Neural cell (in vitro differentiated cells): Measurements from ENCODE around the gene TIMM13. TPM values are rescaled to one million over a fixed set of nuclear protein-coding genes. Genes with fewer than 3 reads are reported as not detected.

Source experiments
- H2AFZ ChIP-seq: fragments of 200-600, 300-800 bp; sonication (generic), shearing (Covaris generic); 2 replicates; pipeline ENCODE4 v1.6.0; 2014; ENCODE audit warnings: low read depth, mild to moderate bottlenecking, antibody characterized with exemption, low read length, moderate library complexity
- H3F3A ChIP-seq: fragments of 200-600 bp; shearing (Covaris generic); 2 replicates; pipeline ENCODE4 v1.6.1; 2016; ENCODE audit warnings: mild to moderate bottlenecking, moderate library complexity, mixed read lengths, antibody characterized with exemption, low read length; ENCODE audit not compliant: insufficient read depth, poor library complexity, severe bottlenecking
- H3K27ac ChIP-seq: fragments of 200-600, 300-800 bp; sonication (generic), shearing (Covaris generic); 2 replicates; pipeline ENCODE4 v1.5.1; 2014; ENCODE audit warnings: mild to moderate bottlenecking, low read length, moderate library complexity
- H3K27me3 ChIP-seq: fragments of 300-800, 200-600 bp; sonication (generic), shearing (Covaris generic); 2 replicates; pipeline ENCODE4 v1.6.0; 2014; ENCODE audit warnings: mild to moderate bottlenecking, low read depth, low read length, moderate library complexity; ENCODE audit not compliant: insufficient read depth
- H3K36me3 ChIP-seq: fragments of 300-800, 200-600 bp; sonication (generic), shearing (Covaris generic); 2 replicates; pipeline ENCODE4 v1.5.1; 2014; ENCODE audit warnings: mild to moderate bottlenecking, antibody characterized with exemption, low read length, moderate library complexity; ENCODE audit not compliant: insufficient read depth
- H3K4me2 ChIP-seq: fragments of 300-800, 200-600 bp; sonication (generic), shearing (Covaris generic); 2 replicates; pipeline ENCODE4 v1.6.0; 2014; ENCODE audit warnings: mild to moderate bottlenecking, low read length
- H3K4me3 ChIP-seq: fragments of 300-800, 200-600 bp; sonication (generic), shearing (Covaris generic); 2 replicates; pipeline ENCODE4 v1.5.1; 2014; ENCODE audit warnings: mild to moderate bottlenecking, low read length, moderate library complexity
- H3K79me2 ChIP-seq: fragments of 200-600 bp; shearing (Covaris generic); replicated peaks from 2 replicates; pipeline ENCODE4 v1.6.0; 2014; ENCODE audit warnings: mild to moderate bottlenecking, low read length, moderate library complexity; ENCODE audit not compliant: insufficient read depth
- H3K9ac ChIP-seq: fragments of 300-800, 200-600 bp; sonication (generic), shearing (Covaris generic); 2 replicates; pipeline ENCODE4 v1.6.1; 2016; ENCODE audit warnings: mild to moderate bottlenecking, low read length, mixed read lengths
- H3K9me2 ChIP-seq: fragments of 200-600 bp; shearing (Covaris generic); 2 replicates; pipeline ENCODE4 v1.6.1; 2016; ENCODE audit warnings: mild to moderate bottlenecking, low read length, mixed read lengths; ENCODE audit not compliant: insufficient read depth
- H3K9me3 ChIP-seq: fragments of 200-600, 300-800 bp; sonication (generic), shearing (Covaris generic); 2 replicates; pipeline ENCODE4 v1.6.1; 2016; ENCODE audit warnings: mild to moderate bottlenecking, mixed run types, low read length, moderate library complexity, mixed read lengths
- H4K20me1 ChIP-seq: fragments of 200-600 bp; shearing (Covaris generic); 2 replicates; pipeline ENCODE4 v1.6.1; 2016; ENCODE audit warnings: mild to moderate bottlenecking, mixed run types; ENCODE audit not compliant: insufficient read depth
- CTCF ChIP-seq: fragments of 450-650 bp; IDR thresholded peaks from 2 replicates; pipeline ENCODE4 v1.5.1; 2014; ENCODE audit warnings: antibody characterized with exemption, mild to moderate bottlenecking, moderate library complexity; ENCODE audit not compliant: poor library complexity, severe bottlenecking
- EP300 ChIP-seq: fragments of 450-650 bp; conservative IDR thresholded peaks from 2 replicates; pipeline ENCODE4 v1.6.1; 2014; ENCODE audit warnings: antibody characterized with exemption, mild to moderate bottlenecking, moderate library complexity; ENCODE audit not compliant: poor library complexity, severe bottlenecking
- EZH2 ChIP-seq: fragments of 200-600, 300-800 bp; shearing (Covaris generic), sonication (generic); IDR thresholded peaks from 2 replicates; pipeline ENCODE4 v1.6.1; 2014; ENCODE audit warnings: antibody characterized with exemption, low read length, borderline replicate concordance, mild to moderate bottlenecking; ENCODE audit not compliant: insufficient read depth, poor library complexity, severe bottlenecking
- MXI1 ChIP-seq: fragments of 450-650 bp; conservative IDR thresholded peaks from 2 replicates; pipeline ENCODE4 v1.6.1; 2014; ENCODE audit warnings: antibody characterized with exemption, mild to moderate bottlenecking; ENCODE audit not compliant: poor library complexity, severe bottlenecking
- POLR2AphosphoS5 ChIP-seq: IDR thresholded peaks from 2 replicates; pipeline ENCODE4 v1.6.1; 2012
- RAD21 ChIP-seq: fragments of 450-650 bp; conservative IDR thresholded peaks from 2 replicates; pipeline ENCODE4 v1.6.1; 2014; ENCODE audit warnings: antibody characterized with exemption, mild to moderate bottlenecking, moderate library complexity
- REST ChIP-seq: IDR thresholded peaks from 2 replicates; pipeline ENCODE4 v1.6.1; 2012; ENCODE audit warnings: borderline replicate concordance
- SMC3 ChIP-seq: fragments of 450-650 bp; conservative IDR thresholded peaks from 2 replicates; pipeline ENCODE4 v1.6.1; 2014; ENCODE audit warnings: antibody characterized with exemption, mild to moderate bottlenecking, moderate library complexity; ENCODE audit not compliant: poor library complexity
- TAF1 ChIP-seq: IDR thresholded peaks from 2 replicates; pipeline ENCODE4 v1.6.1; 2012; ENCODE audit warnings: low read depth
- polyA plus RNA-seq: library from polyadenylated mRNA; depleted of rRNA; stranded (reverse); fragments of >200 nt; gene quantifications from 2 replicates; pipeline ENCODE4 v1.2.3, GENCODE V29; 2014

The TIMM13 gene
- polyA plus RNA-seq, 1 donor from 2014 or later: 73.0 TPM

GRCh38 chr19:2451138-2451537, 23.8 kb upstream of the TIMM13 start:
- peaks cover 29% of the 10 kb centered on the region for H3K79me2 ChIP-seq
- H3K27ac ChIP-seq: no peak overlapping the region
- TF ChIP-seq RAD21: no peak
- H3K9me2 ChIP-seq: no peaks in the 10 kb centered on the region
- no peaks in the 10 kb centered on the region for H3K27me3 ChIP-seq
- H3K4me3 ChIP-seq: no peak overlapping the region
- no peak overlapping the region for H3K9ac ChIP-seq
- H3K4me2 ChIP-seq: no peak overlapping the region
- no peaks in the 10 kb centered on the region for H4K20me1 ChIP-seq
- no peak overlapping the region for H2AFZ ChIP-seq
- H3K36me3 ChIP-seq: no peaks in the 10 kb centered on the region
- H3K9me3 ChIP-seq: no peaks in the 10 kb centered on the region
- H3F3A ChIP-seq: no peaks in the 10 kb centered on the region

- no peaks in the 10 kb centered on the region for H3K9me3 ChIP-seq
- H3F3A ChIP-seq: no peaks in the 10 kb centered on the region
- H3K4me3 ChIP-seq: no peak overlapping the region
- H3K27ac ChIP-seq: no peak overlapping the region
- H3K4me2 ChIP-seq: no peak overlapping the region
- H3K9me2 ChIP-seq: no peaks in the 10 kb centered on the region
- no peak overlapping the region for H3K9ac ChIP-seq
- H2AFZ ChIP-seq: no peak overlapping the region
- TF ChIP-seq SMC3: no peak
- no peak for TF ChIP-seq REST
- TF ChIP-seq RAD21: no peak
- no peak for TF ChIP-seq MXI1
- TF ChIP-seq EZH2: no peak
- no peak for TF ChIP-seq POLR2AphosphoS5
- TF ChIP-seq EP300: no peak
- no peak for TF ChIP-seq TAF1
- no peak for TF ChIP-seq CTCF
- no peaks in the 10 kb centered on the region for H4K20me1 ChIP-seq
- H3K36me3 ChIP-seq: no peaks in the 10 kb centered on the region
- H3K79me2 ChIP-seq: peaks cover 8% of the 10 kb centered on the region
- H3K27me3 ChIP-seq: no peaks in the 10 kb centered on the region
Measured at GRCh38 chr19:2449019-2449418, 21.6 kb upstream of the TIMM13 start.

DNA sequence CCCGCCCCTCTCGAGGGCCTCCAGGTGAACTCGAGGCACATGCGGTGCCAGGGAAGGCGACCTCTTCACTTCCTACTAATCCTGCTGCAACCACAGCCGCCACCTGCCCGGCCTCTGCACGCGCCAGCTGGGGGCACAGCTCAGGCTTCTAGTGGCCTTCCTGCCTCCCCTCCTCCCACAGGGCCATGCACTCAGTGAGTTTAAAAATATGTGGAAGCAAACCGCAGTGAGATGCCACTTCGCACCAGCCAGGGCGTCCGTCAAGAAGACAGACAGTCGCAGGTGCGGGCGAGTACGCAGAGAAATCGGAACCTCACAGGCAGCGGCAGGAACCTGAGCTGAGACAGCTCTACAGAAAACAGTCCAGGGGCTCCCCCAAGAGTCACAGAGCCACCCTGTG, 19.0 kb upstream of the TIMM13 start:
- TF ChIP-seq POLR2AphosphoS5: no peak
- no peak for TF ChIP-seq MXI1
- TF ChIP-seq CTCF: no peak
- TF ChIP-seq SMC3: no peak
- no peak for TF ChIP-seq EP300
- H3F3A ChIP-seq: no peaks in the 10 kb centered on the region
- H2AFZ ChIP-seq: no peak overlapping the region
- no peak overlapping the region for H3K9ac ChIP-seq
- no peak overlapping the region for H3K27ac ChIP-seq
- H3K36me3 ChIP-seq: no peaks in the 10 kb centered on the region
- H4K20me1 ChIP-seq: no peaks in the 10 kb centered on the region
- H3K4me2 ChIP-seq: no peak overlapping the region
- H3K9me2 ChIP-seq: no peaks in the 10 kb centered on the region
- H3K27me3 ChIP-seq: no peaks in the 10 kb centered on the region
- H3K9me3 ChIP-seq: no peaks in the 10 kb centered on the region
- no peak overlapping the region for H3K4me3 ChIP-seq
- H3K79me2 ChIP-seq: peaks cover 7% of the 10 kb centered on the region
